Posterior cingulate gyrus (tissue), 11 donors: ENCODE measurements around the gene GDAP2.

Experiments
- DNase-seq, 10 donors: peaks; one replicate each; pipeline versions ENCODE4 v3.0.0 to v3.0.0-alpha.2; 2020 to 2021; ENCODE audit warnings: mixed read lengths in 3 of 10
- intact Hi-C: fragments of 100-400 bp; cut with DNase I; formaldehyde crosslinking; loops from one replicate; pipeline ENCODE4 v1.15.1; 2023

Gene GDAP2

GRCh38 chr1:117815926-117816325 lies 113.5 kb downstream of the GDAP2 start:
- no peak for DNase-seq
- intact Hi-C loops = no loop called here

- intact Hi-C loops = no loop called here
- DNase-seq = peak in 1 of 10 donors; percentile 63
These were observed 114.3 kb downstream of the GDAP2 start for GRCh38 chr1:117814856-117815797.
